ENCODE measurements around the gene AKIRIN2.
"Not testable (repeated sequence)": the region's sequence is repeated elsewhere in the genome, so short reads cannot be mapped to it uniquely, and the experiment has no call there.

AKIRIN2 gene

GRCh38 chr6:87706187-87706966, 4.3 kb upstream of the AKIRIN2 start:
- TF ChIP-seq GATA1 (IDR thresholded peaks at IDR 0.05; ENCODE audit: low read depth, low read length) (no peak), POLR2A (IDR thresholded peaks at IDR 0.05; ENCODE audit: low read length) (no peak)
- no peak for DNase-seq

DNA sequence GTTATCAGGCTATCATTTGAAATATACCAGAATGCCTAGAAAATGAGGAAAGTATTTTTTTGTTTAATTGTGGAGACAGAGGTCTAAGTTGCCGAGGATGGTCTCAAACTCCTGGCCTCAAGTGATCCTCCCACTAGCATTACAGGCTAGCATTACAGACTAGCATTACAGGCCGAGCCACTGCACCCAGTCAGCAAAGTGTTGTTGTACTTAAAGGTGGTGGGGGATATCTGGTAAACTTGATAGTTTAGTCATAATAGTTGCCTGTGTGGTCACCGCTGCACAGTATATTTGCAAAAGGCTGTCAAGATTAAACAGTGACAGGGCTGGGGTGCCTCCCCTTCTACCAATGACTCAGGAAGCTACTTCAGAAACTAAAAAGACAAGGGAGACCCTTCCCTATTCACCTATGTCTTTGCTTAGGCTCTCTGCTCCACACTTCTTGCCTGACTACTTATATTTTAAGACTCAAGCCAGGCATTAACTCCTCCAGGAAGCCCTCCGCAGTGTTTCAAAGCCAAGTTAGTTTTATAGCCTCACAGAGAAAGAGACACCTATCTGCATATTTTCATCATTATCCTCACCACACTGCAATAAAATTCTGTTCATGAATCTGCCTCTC, 3.1 kb upstream of the AKIRIN2 start:
- no peak for TF ChIP-seq POLR2A (IDR thresholded peaks at IDR 0.05; ENCODE audit: low read length)
- no peak for TF ChIP-seq GATA1 (IDR thresholded peaks at IDR 0.05; ENCODE audit: low read depth, low read length)

DNA sequence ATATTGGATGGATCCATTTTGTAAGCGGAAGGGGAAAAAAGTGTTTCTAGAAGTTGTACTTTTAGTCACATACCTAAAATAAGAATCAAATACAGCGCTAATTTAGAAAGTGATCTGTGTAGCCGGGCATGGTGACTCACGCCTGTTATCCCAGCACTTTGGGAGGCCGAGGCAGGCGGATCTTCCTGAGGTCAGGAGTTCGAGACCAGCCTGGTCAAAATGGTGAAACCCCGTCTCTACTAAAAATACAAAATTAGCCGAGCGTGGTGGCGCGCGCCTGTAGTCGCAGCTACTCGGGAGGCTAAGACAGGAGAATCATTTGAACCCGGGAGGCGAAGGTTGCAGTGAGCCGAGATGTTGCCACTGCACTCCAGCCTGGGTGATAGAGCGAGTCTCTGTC, 1.0 kb upstream of the AKIRIN2 start:
- DNase-seq, result not testable (repeated sequence)

More for the DNA sequence above, 3.1 kb upstream of the AKIRIN2 start:
- DNase-seq, result peak; percentile 35 to 41

GRCh38 chr6:87702589-87702945, 534 bp upstream of the AKIRIN2 start:
- no peak for TF ChIP-seq POLR2A (IDR thresholded peaks at IDR 0.05; ENCODE audit: low read length)
- TF ChIP-seq GATA1 (IDR thresholded peaks at IDR 0.05; ENCODE audit: low read depth, low read length), result no peak
- DNase-seq, result no peak

- no peak for DNase-seq
- no peak for TF ChIP-seq GATA1 (IDR thresholded peaks at IDR 0.05; ENCODE audit: low read depth, low read length)
- no peak for TF ChIP-seq POLR2A (IDR thresholded peaks at IDR 0.05; ENCODE audit: low read length)
Measured at GRCh38 chr6:87701344-87701675, 723 bp downstream of the AKIRIN2 start.

GRCh38 chr6:87700397-87701343, 1.4 kb downstream of the AKIRIN2 start:
- DNase-seq, result peak; percentile 84 to 86
- TF ChIP-seq POLR2A (IDR thresholded peaks at IDR 0.05; ENCODE audit: low read length), result peak; percentile 44
- TF ChIP-seq GATA1 (IDR thresholded peaks at IDR 0.05; ENCODE audit: low read depth, low read length), result no peak

DNA sequence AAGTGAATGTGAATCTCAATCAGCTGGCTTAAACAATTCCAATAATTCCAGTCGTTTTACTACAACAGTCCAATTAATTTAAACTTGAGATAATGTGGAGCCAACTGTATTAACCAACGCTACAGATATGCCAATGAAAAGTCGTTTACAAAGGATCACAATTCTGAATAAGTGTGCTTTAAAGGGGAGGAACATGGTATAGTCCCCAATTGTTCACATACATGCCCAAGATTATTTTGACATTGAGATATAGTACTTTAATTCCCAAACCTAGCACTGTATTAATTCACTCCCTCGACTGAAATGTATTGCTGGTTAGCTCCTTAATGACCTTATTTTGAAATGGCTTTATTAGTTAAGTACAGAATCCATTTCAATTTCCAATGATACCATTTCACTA, 2.5 kb downstream of the AKIRIN2 start:
- peak; percentile 18 to 29 for DNase-seq
- TF ChIP-seq POLR2A (IDR thresholded peaks at IDR 0.05; ENCODE audit: low read length) (no peak), GATA1 (IDR thresholded peaks at IDR 0.05; ENCODE audit: low read depth, low read length) (no peak)

- no peak for TF ChIP-seq POLR2A (IDR thresholded peaks at IDR 0.05; ENCODE audit: low read length)
- TF ChIP-seq GATA1 (IDR thresholded peaks at IDR 0.05; ENCODE audit: low read depth, low read length), result no peak
- DNase-seq, result no peak
Measured at GRCh38 chr6:87698547-87699006, 3.5 kb downstream of the AKIRIN2 start.

GRCh38 chr6:87697581-87698546, 4.2 kb downstream of the AKIRIN2 start:
- peak; percentile 15 to 16 for DNase-seq
- TF ChIP-seq POLR2A (IDR thresholded peaks at IDR 0.05; ENCODE audit: low read length) (no peak), GATA1 (IDR thresholded peaks at IDR 0.05; ENCODE audit: low read depth, low read length) (no peak)

- not testable (repeated sequence) for DNase-seq
Measured at GRCh38 chr6:87696817-87697216, 5.2 kb downstream of the AKIRIN2 start.

DNA sequence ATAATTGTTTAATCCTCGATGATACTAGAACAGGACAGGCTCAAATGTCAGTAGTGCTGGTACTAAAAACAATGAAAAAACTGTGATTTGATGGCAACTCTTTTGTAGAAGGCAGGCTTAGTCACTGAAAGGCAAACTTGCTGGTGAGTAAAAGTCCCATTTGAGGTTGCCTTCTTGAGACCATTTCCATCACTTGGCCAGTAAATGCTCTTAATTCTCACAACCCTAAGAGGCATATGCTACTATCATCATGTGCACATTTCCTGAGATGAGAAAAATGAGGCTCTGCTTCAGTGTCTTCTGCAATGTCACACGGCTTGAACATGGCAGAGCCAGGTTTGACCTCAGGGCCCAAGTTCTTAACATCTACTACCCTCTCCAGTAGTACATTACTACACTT, 9.9 kb downstream of the AKIRIN2 start:
- DNase-seq, result no peak
- TF ChIP-seq POLR2A (IDR thresholded peaks at IDR 0.05; ENCODE audit: low read length), result no peak
- TF ChIP-seq GATA1 (IDR thresholded peaks at IDR 0.05; ENCODE audit: low read depth, low read length), result no peak

DNA sequence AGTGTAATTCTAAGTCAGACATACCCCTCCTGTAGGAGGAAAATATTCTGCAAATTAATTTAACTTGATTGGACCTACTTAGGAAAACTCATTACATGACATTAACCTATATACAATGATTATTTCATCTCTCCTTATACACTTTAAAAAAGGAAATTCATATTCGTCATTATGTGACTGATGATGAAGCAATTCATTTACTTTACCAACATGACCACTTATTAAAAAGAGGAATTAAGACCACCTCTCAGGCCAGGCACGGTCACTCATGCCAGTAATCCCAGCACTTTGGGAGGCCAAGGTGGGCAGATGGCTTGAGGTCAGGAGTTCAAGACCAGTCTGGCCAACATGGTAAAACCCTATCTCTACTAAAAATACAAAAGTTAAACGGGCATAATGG, 11.6 kb downstream of the AKIRIN2 start:
- DNase-seq, result no peak
- TF ChIP-seq GATA1 (IDR thresholded peaks at IDR 0.05; ENCODE audit: low read depth, low read length) (no peak), POLR2A (IDR thresholded peaks at IDR 0.05; ENCODE audit: low read length) (no peak)

DNA sequence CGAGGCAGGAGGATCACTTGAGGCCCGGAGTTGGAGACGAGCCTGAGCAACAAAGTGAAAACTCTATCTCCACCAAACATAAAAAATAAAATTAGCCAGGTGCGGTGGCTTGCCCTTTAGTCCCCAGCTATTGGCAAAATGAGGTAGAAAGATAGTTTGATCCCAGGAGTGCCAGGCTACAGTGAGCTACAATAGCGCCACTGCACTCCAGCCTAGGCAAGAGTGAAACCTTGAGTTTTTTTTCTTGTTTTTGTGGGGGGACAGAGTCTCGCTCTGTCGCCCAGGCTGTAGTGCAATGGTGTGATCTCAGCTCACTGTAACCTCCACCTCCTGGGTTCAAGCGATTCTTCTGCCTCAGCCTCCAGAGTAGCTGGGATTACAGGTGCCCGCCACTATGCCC, 14.1 kb downstream of the AKIRIN2 start:
- not testable (repeated sequence) for DNase-seq
